GM18508 (cell line): ENCODE results near the gene TSTD1.
"Not testable (repeated sequence)": the region's sequence is repeated elsewhere in the genome, so short reads cannot be mapped to it uniquely, and the experiment has no call there.

Source experiments
- ATAC-seq: cut with Tn5 transposase; IDR thresholded peaks from one replicate; pipeline ENCODE4 v1.9.1; 2021; ENCODE audit warnings: moderate number of reproducible peaks; ENCODE audit not compliant: insufficient read depth, unreplicated experiment

TSTD1 gene

GRCh38 chr1:161044535-161044907, 5.8 kb upstream of the TSTD1 start:
- no peak for ATAC-seq

- no peak for ATAC-seq
Measured at GRCh38 chr1:161039546-161039945, 782 bp upstream of the TSTD1 start.

GRCh38 chr1:161039154-161039545, 386 bp upstream of the TSTD1 start:
- ATAC-seq = no peak

- ATAC-seq = no peak
Measured at GRCh38 chr1:161037661-161038522, 872 bp downstream of the TSTD1 start.

- ATAC-seq = no peak
Measured at GRCh38 chr1:161033751-161034150, 5.0 kb downstream of the TSTD1 start.

- no peak for ATAC-seq
Measured at GRCh38 chr1:161032409-161032808, 6.4 kb downstream of the TSTD1 start.

- ATAC-seq = no peak
Measured at GRCh38 chr1:161031874-161032273, 6.9 kb downstream of the TSTD1 start.

- not testable (repeated sequence) for ATAC-seq
Measured at GRCh38 chr1:161029466-161029865, 9.3 kb downstream of the TSTD1 start.

- ATAC-seq = not testable (repeated sequence)
Measured at GRCh38 chr1:161026954-161027353, 11.8 kb downstream of the TSTD1 start.

GRCh38 chr1:161022432-161022831, 16.3 kb downstream of the TSTD1 start:
- ATAC-seq = not testable (repeated sequence)

GRCh38 chr1:161021970-161022353, 16.8 kb downstream of the TSTD1 start:
- no peak for ATAC-seq

- ATAC-seq = no peak
Measured at GRCh38 chr1:161021165-161021969, 17.4 kb downstream of the TSTD1 start.

GRCh38 chr1:161020509-161021164, 18.1 kb downstream of the TSTD1 start, which contains the start of gene F11R:
F11R (minus strand) TSS chr1:161021152; CDS start chr1:161021073, 79 bp downstream.
- ATAC-seq = no peak

GRCh38 chr1:161019751-161020495, 18.8 kb downstream of the TSTD1 start:
- ATAC-seq = no peak

- ATAC-seq = not testable (repeated sequence)
Measured at GRCh38 chr1:161019111-161019660, 19.6 kb downstream of the TSTD1 start.

GRCh38 chr1:161018631-161018930, 20.2 kb downstream of the TSTD1 start:
- no peak for ATAC-seq

- ATAC-seq = no peak
Measured at GRCh38 chr1:161017756-161018630, 20.8 kb downstream of the TSTD1 start.

- not testable (repeated sequence) for ATAC-seq
Measured at GRCh38 chr1:161017181-161017580, 21.6 kb downstream of the TSTD1 start.

GRCh38 chr1:161016683-161017082, 22.1 kb downstream of the TSTD1 start:
- not testable (repeated sequence) for ATAC-seq
